ENCODE data around the gene GALNT9.
"Not testable (repeated sequence)": the region's sequence is repeated elsewhere in the genome, so short reads cannot be mapped to it uniquely, and the experiment has no call there.

Gene GALNT9

GRCh38 chr12:132329036-132329719, at the start of gene GALNT9:
TSS of gene GALNT9 (minus strand) at chr12:132329589. CDS start at chr12:132329203, 386 bp downstream.
- no peak for DNase-seq

- not testable (repeated sequence) for DNase-seq
These were observed 49.7 kb upstream of the GALNT9 start for GRCh38 chr12:132379057-132379456.

GRCh38 chr12:132377147-132377546, 47.8 kb upstream of the GALNT9 start:
- DNase-seq, result no peak

GRCh38 chr12:132376464-132376830, 47.1 kb upstream of the GALNT9 start:
- DNase-seq, result no peak

- DNase-seq, result no peak
These were observed 46.5 kb upstream of the GALNT9 start for GRCh38 chr12:132375747-132376463.

GRCh38 chr12:132374612-132375445, 45.4 kb upstream of the GALNT9 start:
- no peak for DNase-seq

GRCh38 chr12:132373901-132374611, 44.7 kb upstream of the GALNT9 start:
- no peak for DNase-seq

- DNase-seq, result no peak
These were observed 38.5 kb upstream of the GALNT9 start for GRCh38 chr12:132367852-132368251.

GRCh38 chr12:132367071-132367851, 37.9 kb upstream of the GALNT9 start:
- DNase-seq, result no peak

GRCh38 chr12:132366341-132366861, 37.0 kb upstream of the GALNT9 start:
- no peak for DNase-seq

- DNase-seq, result no peak
These were observed 35.8 kb upstream of the GALNT9 start for GRCh38 chr12:132365226-132365625.

GRCh38 chr12:132364348-132364902, 35.0 kb upstream of the GALNT9 start:
- no peak for DNase-seq

GRCh38 chr12:132363661-132364347, 34.4 kb upstream of the GALNT9 start:
- no peak for DNase-seq

- DNase-seq, result no peak
These were observed 33.7 kb upstream of the GALNT9 start for GRCh38 chr12:132362996-132363660.

GRCh38 chr12:132360906-132361777, 31.8 kb upstream of the GALNT9 start:
- no peak for DNase-seq

- no peak for DNase-seq
These were observed 31.0 kb upstream of the GALNT9 start for GRCh38 chr12:132360410-132360809.

GRCh38 chr12:132359971-132360370, 30.6 kb upstream of the GALNT9 start:
- DNase-seq, result no peak

GRCh38 chr12:132359551-132359950, 30.2 kb upstream of the GALNT9 start:
- DNase-seq, result no peak
